ENCODE data around the gene SPACA1.

Gene SPACA1

GRCh38 chr6:88105741-88106340, 58.2 kb downstream of the SPACA1 start:
- no peak for DNase-seq (ENCODE audit: low read depth in 2 of 2)

GRCh38 chr6:88107241-88107640, 59.6 kb downstream of the SPACA1 start:
- no peak for DNase-seq (ENCODE audit: low read depth in 2 of 2)

- no peak for DNase-seq (ENCODE audit: low read depth in 2 of 2)
Measured at GRCh38 chr6:88111991-88112390, 64.3 kb downstream of the SPACA1 start.

GRCh38 chr6:88114838-88115237, 67.2 kb downstream of the SPACA1 start:
- no peak for DNase-seq (ENCODE audit: low read depth in 2 of 2)

- DNase-seq (ENCODE audit: low read depth in 2 of 2): no peak
Measured at GRCh38 chr6:88115307-88115706, 67.7 kb downstream of the SPACA1 start.

- DNase-seq (ENCODE audit: low read depth in 2 of 2): no peak
Measured at GRCh38 chr6:88116276-88116675, 68.6 kb downstream of the SPACA1 start.
